ENCODE measurements around the gene COL5A1.

GRCh38 chr9:134807716-134808446, 166.3 kb downstream of the COL5A1 start:
- TF ChIP-seq CTCF (optimal IDR thresholded peaks at IDR 0.05 in 1 of 3, IDR thresholded peaks at IDR 0.05 in 1 of 3, conservative IDR thresholded peaks at IDR 0.05 in 1 of 3; ENCODE audit: extremely low read depth in 1 of 3, insufficient read depth in 2 of 3, low read length in 3 of 3) = no peak
- no peak for TF ChIP-seq EZH2 (IDR thresholded peaks at IDR 0.05; ENCODE audit: low read length)
